ENCODE results near the gene HS6ST3.

DNA sequence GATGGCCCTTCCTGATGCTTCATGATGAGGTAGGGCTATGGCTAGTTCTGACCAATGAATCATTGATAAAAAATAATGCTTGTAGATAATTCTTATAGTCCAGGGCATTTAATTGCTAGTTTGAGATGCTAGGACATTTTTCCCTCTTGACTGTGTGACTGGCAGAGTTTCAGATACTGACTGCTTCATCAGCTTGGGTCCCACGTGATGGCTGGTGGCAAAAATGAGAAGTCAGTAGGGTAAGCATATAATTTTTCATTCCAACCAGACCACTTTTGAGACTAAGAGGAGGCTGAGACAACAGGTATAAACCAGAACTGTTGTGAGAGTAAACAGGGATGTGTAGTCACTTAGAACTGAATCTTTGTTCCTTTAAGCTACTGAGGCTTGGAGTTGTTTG is 183.3 kb downstream of the HS6ST3 start:
- TF ChIP-seq, protein P1, sequence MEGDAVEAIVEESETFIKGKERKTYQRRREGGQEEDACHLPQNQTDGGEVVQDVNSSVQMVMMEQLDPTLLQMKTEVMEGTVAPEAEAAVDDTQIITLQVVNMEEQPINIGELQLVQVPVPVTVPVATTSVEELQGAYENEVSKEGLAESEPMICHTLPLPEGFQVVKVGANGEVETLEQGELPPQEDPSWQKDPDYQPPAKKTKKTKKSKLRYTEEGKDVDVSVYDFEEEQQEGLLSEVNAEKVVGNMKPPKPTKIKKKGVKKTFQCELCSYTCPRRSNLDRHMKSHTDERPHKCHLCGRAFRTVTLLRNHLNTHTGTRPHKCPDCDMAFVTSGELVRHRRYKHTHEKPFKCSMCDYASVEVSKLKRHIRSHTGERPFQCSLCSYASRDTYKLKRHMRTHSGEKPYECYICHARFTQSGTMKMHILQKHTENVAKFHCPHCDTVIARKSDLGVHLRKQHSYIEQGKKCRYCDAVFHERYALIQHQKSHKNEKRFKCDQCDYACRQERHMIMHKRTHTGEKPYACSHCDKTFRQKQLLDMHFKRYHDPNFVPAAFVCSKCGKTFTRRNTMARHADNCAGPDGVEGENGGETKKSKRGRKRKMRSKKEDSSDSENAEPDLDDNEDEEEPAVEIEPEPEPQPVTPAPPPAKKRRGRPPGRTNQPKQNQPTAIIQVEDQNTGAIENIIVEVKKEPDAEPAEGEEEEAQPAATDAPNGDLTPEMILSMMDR (IDR thresholded peaks at IDR 0.05 in 4 of 5, conservative IDR thresholded peaks at IDR 0.05 in 1 of 5) = no peak
- TF ChIP-seq POLR2A (IDR thresholded peaks at IDR 0.05) = no peak
